ENCODE data around the gene NELFB.
A peak's percentile ranks its signal among the peaks of the same experiment; 100 is the strongest.

The NELFB gene

GRCh38 chr9:137280474-137281344 lies 25.6 kb downstream of the NELFB start:
- no peak for DNase-seq (ENCODE audit: low spot score)
- TF ChIP-seq CTCF (IDR thresholded peaks at IDR 0.05; ENCODE audit: borderline replicate concordance, control extremely low read depth, extremely low read depth, insufficient read depth, missing control alignments), result peak; percentile 42
- in situ Hi-C loops (cut with MboI; ENCODE audit: low sequenced_read_pairs, unreplicated experiment), result loop anchor here (25.0 kb wide), 1 partner anchor 257 kb away; no protein-coding TSS in a partner anchor

- TF ChIP-seq CTCF (IDR thresholded peaks at IDR 0.05; ENCODE audit: borderline replicate concordance, control extremely low read depth, extremely low read depth, insufficient read depth, missing control alignments), result no peak
- DNase-seq (ENCODE audit: low spot score), result no peak
- in situ Hi-C loops (cut with MboI; ENCODE audit: low sequenced_read_pairs, unreplicated experiment), result loop anchor here (25.0 kb wide), 1 partner anchor 256 kb away; no protein-coding TSS in a partner anchor
Measured at GRCh38 chr9:137281345-137282116, 26.4 kb downstream of the NELFB start.

- DNase-seq (ENCODE audit: low spot score), result peak; percentile 72
- TF ChIP-seq CTCF (IDR thresholded peaks at IDR 0.05; ENCODE audit: borderline replicate concordance, control extremely low read depth, extremely low read depth, insufficient read depth, missing control alignments), result peak; percentile 48
- in situ Hi-C loops (cut with MboI; ENCODE audit: low sequenced_read_pairs, unreplicated experiment), result loop anchor here (25.0 kb wide), 1 partner anchor 250 kb away; no protein-coding TSS in a partner anchor
Measured at GRCh38 chr9:137286975-137287383, 31.9 kb downstream of the NELFB start.

- DNase-seq (ENCODE audit: low spot score), result no peak
Measured at GRCh38 chr9:137293094-137293481, 38.0 kb downstream of the NELFB start.

GRCh38 chr9:137293482-137294090 lies 38.5 kb downstream of the NELFB start:
- no peak for DNase-seq (ENCODE audit: low spot score)
- in situ Hi-C loops (cut with MboI; ENCODE audit: low sequenced_read_pairs, unreplicated experiment), result loop anchor here (5.0 to 25.0 kb wide), 2 partner anchors 114 to 244 kb away; no protein-coding TSS in a partner anchor
- no peak for TF ChIP-seq CTCF (IDR thresholded peaks at IDR 0.05; ENCODE audit: borderline replicate concordance, control extremely low read depth, extremely low read depth, insufficient read depth, missing control alignments)

More at GRCh38 chr9:137293094-137293481, 38.0 kb downstream of the NELFB start:
- no peak for TF ChIP-seq CTCF (IDR thresholded peaks at IDR 0.05; ENCODE audit: borderline replicate concordance, control extremely low read depth, extremely low read depth, insufficient read depth, missing control alignments)
- in situ Hi-C loops (cut with MboI; ENCODE audit: low sequenced_read_pairs, unreplicated experiment), result loop anchor here (5.0 to 25.0 kb wide), 2 partner anchors 114 to 244 kb away; no protein-coding TSS in a partner anchor

Data from GM13976 (cell line).